ENCODE measurements around the gene ZSWIM6. TPM values are rescaled to one million over a fixed set of nuclear protein-coding genes. Genes with fewer than 3 reads are reported as not detected.

ZSWIM6 gene
- total RNA-seq, 4 donors from 2014 or later, result 7.8 to 25.5 (median 21.0) TPM

DNA sequence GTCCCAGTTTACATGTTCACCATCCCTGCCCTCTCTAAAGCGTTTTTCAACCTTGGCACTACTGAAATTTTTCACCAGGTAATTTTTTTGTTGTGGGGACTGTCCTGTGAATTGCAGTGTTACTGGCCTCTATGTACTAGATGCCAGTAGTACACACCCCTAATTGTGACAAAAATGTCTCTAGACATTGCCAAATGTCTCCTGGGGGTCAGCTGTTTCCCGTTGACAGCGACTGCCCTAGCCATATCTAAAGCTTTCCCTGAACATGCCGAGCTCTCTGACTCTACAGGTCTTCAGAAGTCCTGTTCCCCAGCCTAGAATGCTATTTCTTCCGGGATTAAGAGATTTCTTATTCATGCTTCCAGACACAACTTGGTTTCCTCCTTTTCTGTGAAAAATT lies 235.3 kb downstream of the ZSWIM6 start:
- DNase-seq, result no peak
- H3K9me3 ChIP-seq, result no peaks in the 10 kb centered on the region
- WGBS, 2 donors (ENCODE audit: low coverage in 1 of 2), result 78% methylated on average over 5 of the region's 5 CpGs; no CpG with 5 or more reads in 1 of the 2 donors
- in situ Hi-C loops (cut with MboI; ENCODE audit: low pct_ligation_motif_present in 1 of 4, low pct_unique_long_range_greater_than_20kb in 1 of 4, low sequenced_read_pairs in 3 of 4), result no loop called here
- no peaks in the 10 kb centered on the region for H3K27me3 ChIP-seq
- intact Hi-C loops (cut with DNase I; ENCODE audit: low total_unique reads), result no loop called here
- TF ChIP-seq POLR2AphosphoS5 (IDR thresholded peaks at IDR 0.05) (no peak), EP300 (IDR thresholded peaks at IDR 0.05; ENCODE audit: low read depth) (no peak), POLR2A (IDR thresholded peaks at IDR 0.05) (no peak)
- H3K4me1 ChIP-seq, result no peaks in the 10 kb centered on the region
- H3K36me3 ChIP-seq, result no peaks in the 10 kb centered on the region
- H3K4me3 ChIP-seq, result no peak overlapping the region
- no peak overlapping the region for H3K27ac ChIP-seq

GRCh38 chr5:61569353-61569752 lies 237.3 kb downstream of the ZSWIM6 start:
- Histone ChIP-seq H3K4me1 (no peaks in the 10 kb centered on the region), H3K27ac (no peak overlapping the region), H3K4me3 (no peak overlapping the region), H3K9me3 (no peaks in the 10 kb centered on the region), H3K27me3 (no peaks in the 10 kb centered on the region), H3K36me3 (no peaks in the 10 kb centered on the region)
- intact Hi-C loops (cut with DNase I; ENCODE audit: low total_unique reads), result no loop called here
- 75% methylated on average over 8 of the region's 8 CpGs; no CpG with 5 or more reads in 1 of the 2 donors for WGBS, 2 donors (ENCODE audit: low coverage in 1 of 2)
- DNase-seq, result no peak
- TF ChIP-seq, protein P1, sequence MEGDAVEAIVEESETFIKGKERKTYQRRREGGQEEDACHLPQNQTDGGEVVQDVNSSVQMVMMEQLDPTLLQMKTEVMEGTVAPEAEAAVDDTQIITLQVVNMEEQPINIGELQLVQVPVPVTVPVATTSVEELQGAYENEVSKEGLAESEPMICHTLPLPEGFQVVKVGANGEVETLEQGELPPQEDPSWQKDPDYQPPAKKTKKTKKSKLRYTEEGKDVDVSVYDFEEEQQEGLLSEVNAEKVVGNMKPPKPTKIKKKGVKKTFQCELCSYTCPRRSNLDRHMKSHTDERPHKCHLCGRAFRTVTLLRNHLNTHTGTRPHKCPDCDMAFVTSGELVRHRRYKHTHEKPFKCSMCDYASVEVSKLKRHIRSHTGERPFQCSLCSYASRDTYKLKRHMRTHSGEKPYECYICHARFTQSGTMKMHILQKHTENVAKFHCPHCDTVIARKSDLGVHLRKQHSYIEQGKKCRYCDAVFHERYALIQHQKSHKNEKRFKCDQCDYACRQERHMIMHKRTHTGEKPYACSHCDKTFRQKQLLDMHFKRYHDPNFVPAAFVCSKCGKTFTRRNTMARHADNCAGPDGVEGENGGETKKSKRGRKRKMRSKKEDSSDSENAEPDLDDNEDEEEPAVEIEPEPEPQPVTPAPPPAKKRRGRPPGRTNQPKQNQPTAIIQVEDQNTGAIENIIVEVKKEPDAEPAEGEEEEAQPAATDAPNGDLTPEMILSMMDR (IDR thresholded peaks at IDR 0.05), result no peak
- TF ChIP-seq EP300 (IDR thresholded peaks at IDR 0.05; ENCODE audit: low read depth) (no peak), POLR2AphosphoS5 (IDR thresholded peaks at IDR 0.05) (no peak), POLR2A (IDR thresholded peaks at IDR 0.05) (no peak)
- in situ Hi-C loops (cut with MboI; ENCODE audit: low pct_ligation_motif_present in 1 of 4, low pct_unique_long_range_greater_than_20kb in 1 of 4, low sequenced_read_pairs in 3 of 4), result no loop called here

DNA sequence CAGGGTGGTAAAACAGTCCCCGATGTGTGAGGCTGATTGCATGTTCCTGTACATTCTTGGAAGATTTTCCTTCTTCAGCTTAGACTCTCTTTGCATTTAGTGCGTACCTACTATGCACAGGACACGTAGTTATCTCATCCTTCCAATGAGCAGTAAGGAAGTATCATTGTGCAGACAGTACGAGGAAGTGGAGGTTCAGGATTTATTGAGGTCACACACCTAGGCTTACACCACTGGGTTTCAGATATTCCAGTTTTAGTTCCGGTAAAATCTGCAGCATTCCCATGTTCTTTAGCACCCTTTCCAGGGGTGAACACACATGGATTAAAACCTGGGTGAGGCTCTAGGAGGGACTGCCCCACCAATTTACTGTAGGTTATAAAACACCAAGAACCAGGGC lies 238.7 kb downstream of the ZSWIM6 start:
- Histone ChIP-seq H3K27ac (no peak overlapping the region), H3K4me3 (no peak overlapping the region), H3K4me1 (peaks cover 0 to 3% (median 0%) of the 10 kb centered on the region in 4 donors), H3K36me3 (no peaks in the 10 kb centered on the region), H3K9me3 (no peaks in the 10 kb centered on the region), H3K27me3 (no peaks in the 10 kb centered on the region)
- TF ChIP-seq, protein P1 (IDR thresholded peaks at IDR 0.05), result no peak
- TF ChIP-seq POLR2AphosphoS5 (IDR thresholded peaks at IDR 0.05) (no peak), EP300 (IDR thresholded peaks at IDR 0.05; ENCODE audit: low read depth) (no peak), POLR2A (IDR thresholded peaks at IDR 0.05) (no peak)
- 74 to 100% methylated on average over 1 to 5 of the region's 5 CpGs for whole genome bisulfite sequencing, 2 donors (ENCODE audit: low coverage in 1 of 2)
- DNase-seq, result no peak
- intact Hi-C loops (cut with DNase I; ENCODE audit: low total_unique reads), result no loop called here
- in situ Hi-C loops (cut with MboI; ENCODE audit: low pct_ligation_motif_present in 1 of 4, low pct_unique_long_range_greater_than_20kb in 1 of 4, low sequenced_read_pairs in 3 of 4), result no loop called here

DNA sequence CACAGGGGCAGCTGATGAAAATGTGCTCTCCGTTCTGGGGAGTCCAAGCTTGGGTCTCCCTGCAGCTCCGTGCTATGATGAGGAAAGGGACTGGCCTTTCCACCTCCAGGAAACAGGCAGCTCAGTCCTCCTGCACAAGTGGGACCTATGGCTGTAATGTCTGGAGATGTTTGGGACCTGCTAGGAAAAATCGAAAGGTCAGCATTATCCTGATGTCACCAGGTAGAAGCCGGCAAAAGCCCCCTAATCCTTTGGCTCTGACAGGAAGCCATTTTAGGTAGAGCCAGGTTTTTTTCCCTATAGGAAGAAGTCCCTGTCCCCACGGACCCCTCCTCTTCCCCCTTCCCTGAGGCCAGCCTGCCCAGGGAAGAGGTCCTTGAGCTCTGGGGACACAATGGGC lies 240.9 kb downstream of the ZSWIM6 start:
- no peaks in the 10 kb centered on the region for H3K36me3 ChIP-seq
- H3K9me3 ChIP-seq, result no peaks in the 10 kb centered on the region
- in situ Hi-C loops (cut with MboI; ENCODE audit: low pct_ligation_motif_present in 1 of 4, low pct_unique_long_range_greater_than_20kb in 1 of 4, low sequenced_read_pairs in 3 of 4) (no loop called here), intact Hi-C loops (cut with DNase I; ENCODE audit: low total_unique reads) (no loop called here)
- no peak overlapping the region for H3K4me3 ChIP-seq
- no peak overlapping the region for H3K27ac ChIP-seq
- WGBS, 2 donors (ENCODE audit: low coverage in 1 of 2), result 86 to 94% methylated on average over 2 to 5 of the region's 5 CpGs
- DNase-seq, result no peak
- TF ChIP-seq POLR2A (IDR thresholded peaks at IDR 0.05) (no peak), EP300 (IDR thresholded peaks at IDR 0.05; ENCODE audit: low read depth) (no peak), POLR2AphosphoS5 (IDR thresholded peaks at IDR 0.05) (no peak)
- TF ChIP-seq, protein P1 (IDR thresholded peaks at IDR 0.05), result no peak
- no peaks in the 10 kb centered on the region for H3K27me3 ChIP-seq
- H3K4me1 ChIP-seq, result peaks cover 0 to 3% (median 0%) of the 10 kb centered on the region in 4 donors

GRCh38 chr5:61575103-61575502 lies 243.0 kb downstream of the ZSWIM6 start:
- Histone ChIP-seq H3K4me1 (peaks cover 0 to 3% (median 0%) of the 10 kb centered on the region in 4 donors), H3K4me3 (no peak overlapping the region), H3K27ac (no peak overlapping the region), H3K27me3 (no peaks in the 10 kb centered on the region), H3K36me3 (no peaks in the 10 kb centered on the region), H3K9me3 (no peaks in the 10 kb centered on the region)
- TF ChIP-seq EP300 (IDR thresholded peaks at IDR 0.05; ENCODE audit: low read depth) (no peak), POLR2A (IDR thresholded peaks at IDR 0.05) (no peak), POLR2AphosphoS5 (IDR thresholded peaks at IDR 0.05) (no peak)
- TF ChIP-seq, protein P1 (IDR thresholded peaks at IDR 0.05), result no peak
- intact Hi-C loops (cut with DNase I; ENCODE audit: low total_unique reads) (no loop called here), in situ Hi-C loops (cut with MboI; ENCODE audit: low pct_ligation_motif_present in 1 of 4, low pct_unique_long_range_greater_than_20kb in 1 of 4, low sequenced_read_pairs in 3 of 4) (no loop called here)
- DNase-seq, result no peak
- WGBS, 2 donors (ENCODE audit: low coverage in 1 of 2), result 74% methylated on average over 4 of the region's 4 CpGs; no CpG with 5 or more reads in 1 of the 2 donors

All from transverse colon (tissue), 4 donors.